Left forelimb (tissue), 1 donor: Measurements from ENCODE around the gene CATSPER1.
"Not testable (repeated sequence)": the region's sequence is repeated elsewhere in the genome, so short reads cannot be mapped to it uniquely, and the experiment has no call there.

ENCODE experiments used
- DNase-seq: peaks from one replicate; pipeline ENCODE4 v3.0.0-alpha.2; 2018; ENCODE audit warnings: low spot score

CATSPER1 gene

DNA sequence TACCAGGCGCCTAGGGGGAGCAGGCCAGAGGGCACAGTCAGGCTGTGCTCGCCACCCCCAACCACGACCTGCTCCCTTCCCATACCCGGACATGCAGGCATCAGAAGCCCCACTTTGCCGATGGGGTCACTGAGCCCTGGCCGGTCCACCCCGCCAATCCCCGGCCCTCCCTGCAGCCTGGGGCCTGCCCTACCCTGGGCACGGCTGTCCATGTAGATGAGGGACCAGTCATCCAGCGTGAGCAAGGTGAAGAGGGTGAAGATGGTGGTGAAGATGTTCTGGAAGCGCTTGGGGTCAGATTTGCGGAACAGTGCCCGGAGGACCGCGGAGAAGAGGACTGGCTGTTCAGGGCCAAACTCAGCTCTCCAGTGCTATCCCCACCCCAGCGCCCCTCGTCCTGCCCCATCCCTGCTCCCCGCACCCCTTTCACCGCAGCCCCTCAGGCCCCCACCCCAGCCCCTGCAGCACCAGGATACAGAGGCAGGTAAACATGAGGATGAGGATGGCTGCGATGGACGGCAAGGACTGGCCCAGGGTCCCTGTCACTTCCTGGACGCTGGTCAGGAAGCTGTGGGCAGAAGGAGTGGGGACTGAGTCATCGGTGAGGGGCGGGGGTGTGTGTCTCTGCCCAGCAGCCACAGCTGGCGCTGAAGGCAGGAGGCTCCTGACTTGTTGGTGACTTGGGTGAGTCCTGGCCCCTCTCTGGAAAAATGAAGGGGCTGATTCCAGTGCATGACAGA lies 5.5 kb downstream of the CATSPER1 start:
- DNase-seq, result no peak

DNA sequence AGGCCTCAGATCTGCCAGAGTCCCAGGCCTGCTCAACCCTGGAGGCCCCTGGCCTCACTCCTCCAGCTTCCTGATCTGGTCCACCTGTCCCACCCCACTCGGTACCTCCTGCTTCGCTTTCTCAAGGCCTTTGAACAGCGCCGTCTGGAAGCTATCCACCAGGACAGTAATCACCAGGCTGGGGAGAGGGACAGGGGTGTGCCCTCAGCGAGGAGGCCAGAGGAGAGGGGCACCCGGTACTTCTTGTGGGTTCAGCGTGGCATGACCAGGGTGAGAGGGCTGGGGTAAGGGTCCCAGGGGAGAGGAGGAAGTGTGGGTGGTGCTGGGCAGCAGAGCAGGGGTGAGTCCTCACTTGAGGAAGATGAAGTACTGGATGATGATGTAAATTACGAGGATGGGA lies 6.1 kb downstream of the CATSPER1 start:
- no peak for DNase-seq

DNA sequence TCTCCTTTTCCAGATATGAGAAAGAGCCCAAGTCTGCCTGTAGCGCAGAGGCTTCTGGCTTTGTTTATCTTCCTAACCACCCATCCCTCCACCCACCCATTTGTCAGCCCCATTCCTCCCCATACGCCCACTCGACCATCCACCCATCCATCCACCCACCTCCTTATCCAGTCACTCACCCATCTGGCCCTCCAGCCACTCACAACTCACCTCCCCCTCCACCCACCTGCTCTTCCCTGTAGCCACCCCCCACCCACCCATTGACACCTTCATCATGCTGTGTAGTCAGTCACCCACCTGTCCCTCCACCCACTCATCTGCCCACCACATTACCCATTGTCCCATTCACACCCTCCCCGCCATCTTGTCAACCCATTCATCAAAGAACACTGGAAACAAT lies 9.0 kb downstream of the CATSPER1 start:
- no peak for DNase-seq

DNA sequence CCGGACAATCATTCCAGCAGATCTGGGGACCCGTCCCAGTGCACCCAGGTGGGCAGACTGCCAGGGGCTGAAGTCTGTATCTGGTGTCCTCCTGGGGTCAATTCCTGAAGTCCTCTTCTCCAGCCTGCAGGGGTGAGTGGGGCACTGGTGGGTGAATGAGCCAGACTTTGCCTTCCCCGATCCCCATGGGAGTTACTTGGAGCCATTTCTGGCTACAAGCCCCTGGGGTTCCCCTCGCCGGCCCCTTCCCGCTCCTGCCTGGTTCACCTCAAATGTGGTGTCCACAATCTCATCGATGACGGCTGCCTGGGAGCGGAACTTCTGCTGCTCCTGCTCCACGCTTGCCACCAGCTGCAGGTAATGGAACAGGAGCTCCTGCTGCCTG lies 9.5 kb downstream of the CATSPER1 start:
- no peak for DNase-seq

DNA sequence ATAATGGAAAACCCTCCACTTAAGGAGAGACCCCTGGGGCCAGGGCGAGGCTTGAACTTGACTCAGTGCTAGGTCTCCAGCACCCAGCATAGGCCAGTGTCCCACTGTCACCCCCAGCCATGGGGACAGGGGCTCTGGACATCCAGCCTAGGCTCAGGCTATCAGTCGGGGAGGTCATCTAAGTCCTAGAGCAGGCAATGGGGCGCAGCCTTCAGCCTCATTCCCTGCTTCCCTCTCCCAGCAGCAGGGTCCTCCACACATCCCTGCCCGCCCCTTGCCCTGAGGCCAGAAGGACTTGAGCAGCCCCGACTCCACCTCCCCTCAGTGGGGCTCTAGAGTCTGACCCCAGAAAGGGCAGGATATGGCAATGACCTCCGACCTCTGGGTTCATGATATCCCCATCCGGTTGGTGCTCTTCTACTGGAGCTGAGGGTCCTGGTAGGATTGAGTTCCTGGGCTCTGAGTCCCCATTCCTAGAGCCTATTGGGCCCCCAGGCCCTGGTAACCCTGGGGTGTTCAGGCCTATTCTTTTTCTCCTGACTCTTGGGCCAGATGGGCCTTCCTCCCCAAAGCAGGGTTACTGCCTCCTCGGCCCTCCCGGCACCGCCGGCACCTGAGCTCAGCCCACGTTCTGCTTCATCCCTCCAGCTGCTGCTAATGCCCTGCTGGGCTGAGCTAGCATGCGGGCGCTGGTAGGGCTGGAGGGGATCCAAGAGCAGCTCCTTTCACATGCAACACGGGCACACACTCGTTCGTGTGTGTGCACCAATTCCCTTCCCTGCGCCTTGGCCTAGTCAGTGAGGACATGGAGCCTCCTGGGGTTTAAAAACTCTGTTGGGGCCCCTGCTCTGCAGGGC lies 10.1 kb downstream of the CATSPER1 start:
- no peak for DNase-seq

DNA sequence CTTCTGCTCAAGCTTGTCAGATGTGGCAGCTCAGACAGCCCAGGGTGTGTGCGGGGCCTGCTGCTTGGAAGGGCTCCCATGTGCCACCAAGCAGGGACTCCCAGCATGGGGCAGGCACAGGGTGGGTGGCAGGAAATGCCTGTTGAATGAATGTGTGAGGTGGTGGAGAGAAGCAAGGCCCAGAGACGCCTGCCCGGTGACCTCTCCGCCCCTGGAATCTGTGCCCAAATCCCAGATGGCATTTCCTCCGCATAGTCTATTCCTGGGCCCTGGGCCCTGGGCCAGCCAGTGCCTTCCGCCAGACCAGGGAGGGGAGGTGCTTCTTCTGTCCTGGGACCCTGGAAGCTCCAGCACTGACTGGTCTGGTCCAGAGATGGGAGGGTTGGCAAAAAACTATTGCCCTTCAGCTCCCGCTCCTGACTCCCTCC lies 10.8 kb downstream of the CATSPER1 start:
- DNase-seq, result no peak

DNA sequence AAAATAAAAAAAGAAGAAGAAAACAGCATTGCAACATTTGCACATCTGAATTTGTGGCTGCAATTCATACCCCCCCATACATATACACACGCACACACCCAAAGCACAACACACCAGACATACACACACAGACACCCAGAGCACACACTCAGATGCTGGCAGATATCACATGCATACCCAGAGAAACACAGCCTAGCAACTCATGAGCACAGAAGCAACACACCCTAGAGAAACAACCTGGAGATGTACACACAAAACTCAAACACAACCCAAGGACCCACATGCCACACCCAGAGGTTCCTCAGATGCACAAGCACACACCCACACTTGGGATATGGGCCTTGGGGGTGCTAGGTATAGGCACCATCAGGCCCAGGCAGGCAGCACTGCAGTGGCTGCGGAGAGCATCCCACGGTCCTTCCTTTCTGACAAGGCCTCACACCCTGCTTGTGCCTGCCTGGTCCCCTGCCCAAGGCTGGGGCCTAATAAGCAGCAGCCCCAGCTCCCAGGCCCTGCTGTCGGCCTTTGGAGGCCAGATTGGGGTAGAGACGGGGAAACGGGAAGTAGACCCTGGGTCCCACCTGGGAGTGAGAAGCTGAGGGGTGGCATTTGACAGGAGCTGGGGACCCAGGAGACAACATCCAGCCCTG lies 11.3 kb downstream of the CATSPER1 start:
- no peak for DNase-seq

- no peak for DNase-seq
Observed at GRCh38 chr11:66013762-66014100, 12.5 kb downstream of the CATSPER1 start.

DNA sequence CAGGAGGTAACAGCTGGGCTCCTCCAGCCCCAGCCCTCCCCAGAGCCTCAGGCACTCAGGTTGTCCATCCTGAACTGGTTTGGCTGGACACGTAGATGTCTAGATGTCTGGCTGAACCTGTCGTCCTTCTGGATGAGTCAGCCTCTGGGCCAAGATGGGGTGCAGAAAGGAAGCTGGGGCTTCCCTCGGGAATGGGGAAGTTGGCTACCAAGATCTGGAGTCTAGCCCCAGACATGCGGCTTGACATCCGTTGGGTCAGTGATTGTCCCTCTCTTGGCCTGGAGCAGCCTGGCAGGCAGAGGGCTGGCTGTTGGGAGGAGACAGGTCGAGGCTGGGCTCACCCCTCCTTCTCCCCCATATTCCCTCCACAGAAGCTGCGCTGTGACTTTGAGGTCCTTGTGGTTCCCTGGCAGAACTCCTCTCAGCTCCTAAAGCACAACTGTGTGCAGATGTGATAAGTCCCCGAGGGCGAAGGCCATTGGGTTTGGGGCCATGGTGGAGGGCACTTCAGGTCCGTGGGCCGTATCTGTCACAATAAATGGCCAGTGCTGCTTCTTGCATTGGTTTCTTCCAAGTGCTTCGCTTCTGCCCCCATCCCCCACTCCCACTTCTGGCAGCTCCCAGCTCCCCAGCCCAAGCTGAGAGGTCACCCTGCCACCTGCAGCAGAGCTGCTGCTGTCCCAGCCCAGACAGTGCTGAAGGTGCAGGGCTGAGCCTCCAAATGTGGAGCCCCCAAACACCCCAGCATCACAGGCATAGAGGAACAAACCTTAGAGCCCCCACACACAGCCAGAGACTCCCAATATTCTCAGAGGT lies 13.1 kb downstream of the CATSPER1 start:
- no peak for DNase-seq

DNA sequence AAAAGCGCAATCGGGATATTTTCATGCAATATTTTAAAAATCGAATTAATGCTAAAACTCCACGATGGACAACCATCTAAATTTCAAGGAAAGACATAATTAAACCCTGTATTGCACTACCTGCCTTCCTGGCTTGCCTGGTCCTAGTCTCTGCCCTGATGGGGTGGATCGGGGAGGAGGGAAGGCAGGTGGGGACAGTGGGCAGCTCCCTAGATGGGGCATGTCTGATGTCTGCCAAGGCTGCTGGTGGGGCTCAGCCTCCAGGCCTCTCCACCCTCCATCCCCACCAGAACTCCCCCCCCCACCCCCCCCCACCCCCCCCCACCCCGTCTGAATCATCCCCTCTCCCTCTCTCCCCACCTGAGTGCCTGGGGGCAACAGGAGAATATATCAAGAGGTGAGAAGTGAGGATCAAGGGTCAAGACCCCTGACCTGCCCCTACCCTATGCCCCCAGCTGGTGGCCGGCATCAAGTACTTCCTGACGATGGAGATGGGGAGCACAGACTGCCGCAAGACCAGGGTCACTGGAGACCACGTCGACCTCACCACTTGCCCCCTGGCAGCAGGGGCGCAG lies 13.8 kb downstream of the CATSPER1 start:
- DNase-seq, result no peak

DNA sequence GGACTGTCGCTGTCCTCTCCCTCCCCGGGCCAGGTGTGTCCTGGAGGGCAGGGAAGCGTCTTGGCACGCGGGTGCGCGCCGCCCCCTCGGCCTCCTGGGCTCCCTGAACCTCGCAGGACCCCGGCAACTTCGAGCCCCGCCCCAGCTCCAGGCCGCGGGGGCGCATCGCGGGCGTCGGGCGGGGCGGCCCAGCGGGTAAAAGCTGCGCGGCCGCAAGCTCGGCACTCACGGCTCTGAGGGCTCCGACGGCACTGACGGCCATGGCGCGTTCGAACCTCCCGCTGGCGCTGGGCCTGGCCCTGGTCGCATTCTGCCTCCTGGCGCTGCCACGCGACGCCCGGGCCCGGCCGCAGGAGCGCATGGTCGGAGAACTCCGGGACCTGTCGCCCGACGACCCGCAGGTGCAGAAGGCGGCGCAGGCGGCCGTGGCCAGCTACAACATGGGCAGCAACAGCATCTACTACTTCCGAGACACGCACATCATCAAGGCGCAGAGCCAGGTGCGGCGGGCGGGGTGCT lies 14.4 kb downstream of the CATSPER1 start, which contains the start of gene CST6:
Gene CST6, plus strand, starts transcription at position 224 of the 519 bp plus-strand sequence. Its CDS starts 37 bp downstream, at position 261.
- DNase-seq, result no peak

GRCh38 chr11:66011239-66011784 lies 15.0 kb downstream of the CATSPER1 start:
- DNase-seq, result no peak

DNA sequence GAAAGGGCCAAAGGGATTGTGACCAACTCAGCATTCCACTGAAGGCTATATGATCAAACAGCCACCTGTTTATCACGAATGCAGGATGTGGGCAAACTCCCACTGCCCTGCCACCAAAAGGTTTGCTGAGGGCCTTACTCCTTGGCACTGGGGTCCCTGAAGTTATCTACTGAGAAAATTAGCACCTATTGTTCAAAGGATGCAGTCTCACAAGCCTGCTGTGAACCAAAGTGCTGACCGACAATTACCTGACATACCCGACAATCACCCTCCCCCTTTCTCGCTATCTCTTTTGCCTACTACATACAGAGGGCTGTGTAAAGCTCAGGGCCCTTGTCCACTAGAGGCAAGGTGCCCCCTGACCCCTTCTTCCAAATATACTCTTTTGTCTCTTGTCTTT lies 16.2 kb downstream of the CATSPER1 start:
- DNase-seq, result not testable (repeated sequence)

GRCh38 chr11:66008468-66009101 lies 17.7 kb downstream of the CATSPER1 start:
- no peak for DNase-seq

- no peak for DNase-seq
Observed at GRCh38 chr11:66008095-66008467, 18.2 kb downstream of the CATSPER1 start.

GRCh38 chr11:66007201-66007634 lies 19.1 kb downstream of the CATSPER1 start:
- DNase-seq, result no peak

GRCh38 chr11:66006891-66007176 lies 19.4 kb downstream of the CATSPER1 start:
- DNase-seq, result no peak

DNA sequence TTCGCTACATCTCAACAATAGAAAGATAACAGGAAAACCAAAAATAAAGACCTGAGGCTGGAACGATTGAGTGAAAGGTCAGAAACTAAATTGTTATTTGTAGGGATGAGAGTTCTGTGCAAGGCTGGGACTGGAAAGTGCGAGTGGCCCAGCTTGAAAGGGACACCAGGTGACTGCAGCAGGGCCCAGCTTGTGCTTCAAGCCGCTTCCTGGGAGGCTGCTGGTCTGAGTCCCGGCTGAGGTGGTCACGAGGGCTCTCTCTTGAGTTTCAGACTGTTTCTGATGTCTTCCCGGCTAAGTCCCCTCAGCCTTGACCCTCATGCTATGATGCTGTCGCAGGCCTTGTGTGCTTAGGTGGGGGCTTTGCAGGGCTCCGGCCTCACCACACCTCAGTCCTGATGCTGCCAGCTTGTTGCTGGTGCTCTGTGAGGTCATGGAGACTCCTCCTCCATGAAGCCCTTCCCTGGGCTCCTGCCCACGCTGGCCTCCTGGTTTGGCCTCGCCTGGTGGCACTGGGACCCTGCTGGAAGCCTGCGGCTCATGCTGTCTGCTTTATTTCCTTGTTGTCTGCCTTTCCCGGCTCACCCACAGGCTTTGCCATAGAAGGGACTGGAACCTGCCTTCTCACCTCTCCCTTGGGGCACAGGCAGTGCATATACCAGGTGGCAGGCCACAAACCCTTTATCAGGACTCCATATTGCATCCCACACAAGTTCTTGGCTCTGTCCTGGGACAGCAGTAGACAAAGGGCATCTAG lies 20.0 kb downstream of the CATSPER1 start:
- no peak for DNase-seq

DNA sequence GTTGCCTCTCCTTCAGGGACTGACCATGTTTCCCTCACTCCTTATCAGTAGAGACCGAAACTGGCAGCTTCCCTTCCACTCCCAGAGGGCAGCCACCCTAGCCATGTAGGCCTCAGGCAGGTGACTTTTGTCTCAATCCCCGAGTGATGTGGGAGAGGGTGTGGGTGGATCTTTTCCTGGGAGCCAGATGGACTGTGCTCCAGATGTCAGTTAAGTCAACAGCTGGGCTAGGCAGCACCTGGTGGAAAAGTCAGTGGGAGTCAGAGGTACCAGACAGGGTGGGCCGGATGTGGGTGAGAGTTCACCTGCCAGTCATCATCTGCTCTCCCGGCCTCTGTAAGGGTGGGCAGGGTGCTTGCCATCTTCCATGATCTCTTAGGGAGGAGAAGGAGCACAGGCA lies 22.1 kb downstream of the CATSPER1 start:
- DNase-seq, result no peak

DNA sequence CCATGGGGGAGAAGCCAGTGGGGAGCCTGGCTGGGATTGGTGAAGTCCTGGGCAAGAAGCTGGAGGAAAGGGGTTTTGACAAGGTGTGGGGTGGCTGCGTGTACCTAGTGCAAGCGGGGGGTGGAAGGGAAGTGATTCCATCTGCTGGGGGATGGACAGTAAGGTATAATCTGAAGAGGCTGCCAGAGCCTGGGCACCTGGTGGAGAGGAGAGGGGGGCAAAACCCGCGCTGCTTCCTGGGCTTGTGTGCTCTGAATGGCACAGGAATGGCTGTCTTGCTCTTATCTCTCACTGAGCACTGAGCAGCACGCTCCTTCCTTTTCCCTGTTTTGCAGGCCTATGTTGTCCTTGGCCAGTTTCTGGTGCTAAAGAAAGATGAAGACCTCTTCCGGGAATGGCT lies 23.0 kb downstream of the CATSPER1 start:
- DNase-seq, result no peak
